Measurements from ENCODE around the gene ZBTB2. TPM values are rescaled to one million over a fixed set of nuclear protein-coding genes. Genes with fewer than 3 reads are reported as not detected.
"Not testable (repeated sequence)": the region's sequence is repeated elsewhere in the genome, so short reads cannot be mapped to it uniquely, and the experiment has no call there.

Gene ZBTB2
- total RNA-seq, 1 experiment from 2014 or later: 27.4 TPM

GRCh38 chr6:151320140-151320539 lies 71.2 kb downstream of the ZBTB2 start:
- Histone ChIP-seq H3K4me3 (ENCODE audit: low read length) (no peak overlapping the region), H3K27ac (ENCODE audit: low read length) (no peak overlapping the region), H4K20me1 (ENCODE audit: insufficient read depth, low read depth, low read length) (no peaks in the 10 kb centered on the region), H3K79me2 (ENCODE audit: low read length) (no peaks in the 10 kb centered on the region), H3K36me3 (ENCODE audit: insufficient read depth, low read length) (no peaks in the 10 kb centered on the region), H3K9ac (ENCODE audit: low read length) (no peak overlapping the region), H2AFZ (ENCODE audit: low read length) (no peak overlapping the region), H3K4me2 (ENCODE audit: low read depth, low read length, poor library complexity, severe bottlenecking) (no peak overlapping the region), H3K9me3 (ENCODE audit: low read length) (peaks cover 3% of the 10 kb centered on the region; the same call in 1 of the 2 replicates), H3K4me1 (ENCODE audit: low read length) (0 out of 2 replicates have a peak, but pooled peaks cover 2% of the 10 kb centered on the region), H3K27me3 (ENCODE audit: low read length) (no peaks in the 10 kb centered on the region), H3K9me2 (replicated peaks; ENCODE audit: insufficient read depth, low read length) (no peaks in the 10 kb centered on the region)
- DNase-seq: no peak

- DNase-seq: no peak
- Histone ChIP-seq H3K36me3 (ENCODE audit: insufficient read depth, low read length) (no peaks in the 10 kb centered on the region), H3K4me3 (ENCODE audit: low read length) (no peak overlapping the region), H2AFZ (ENCODE audit: low read length) (no peak overlapping the region), H3K4me2 (ENCODE audit: low read depth, low read length, poor library complexity, severe bottlenecking) (no peak overlapping the region), H3K27me3 (ENCODE audit: low read length) (no peaks in the 10 kb centered on the region), H3K9ac (ENCODE audit: low read length) (no peak overlapping the region), H3K9me2 (replicated peaks; ENCODE audit: insufficient read depth, low read length) (no peaks in the 10 kb centered on the region), H3K79me2 (ENCODE audit: low read length) (no peaks in the 10 kb centered on the region), H4K20me1 (ENCODE audit: insufficient read depth, low read depth, low read length) (no peaks in the 10 kb centered on the region), H3K4me1 (ENCODE audit: low read length) (no peaks in the 10 kb centered on the region), H3K9me3 (ENCODE audit: low read length) (peaks cover 3% of the 10 kb centered on the region; the same call in 1 of the 2 replicates), H3K27ac (ENCODE audit: low read length) (no peak overlapping the region)
Measured at GRCh38 chr6:151317995-151318365, 73.4 kb downstream of the ZBTB2 start.

- H3K27ac ChIP-seq (ENCODE audit: low read length): no peak overlapping the region
- H3K36me3 ChIP-seq (ENCODE audit: insufficient read depth, low read length): no peaks in the 10 kb centered on the region
- no peaks in the 10 kb centered on the region for H4K20me1 ChIP-seq (ENCODE audit: insufficient read depth, low read depth, low read length)
- H3K9ac ChIP-seq (ENCODE audit: low read length): no peak overlapping the region
- H3K79me2 ChIP-seq (ENCODE audit: low read length): no peaks in the 10 kb centered on the region
- no peaks in the 10 kb centered on the region for H3K27me3 ChIP-seq (ENCODE audit: low read length)
- H3K9me2 ChIP-seq (replicated peaks; ENCODE audit: insufficient read depth, low read length): no peaks in the 10 kb centered on the region
- H3K4me3 ChIP-seq (ENCODE audit: low read length): no peak overlapping the region
- peaks cover 3% of the 10 kb centered on the region; the same call in 1 of the 2 replicates for H3K9me3 ChIP-seq (ENCODE audit: low read length)
- no peaks in the 10 kb centered on the region for H3K4me1 ChIP-seq (ENCODE audit: low read length)
- no peak for DNase-seq
- H2AFZ ChIP-seq (ENCODE audit: low read length): no peak overlapping the region
- H3K4me2 ChIP-seq (ENCODE audit: low read depth, low read length, poor library complexity, severe bottlenecking): no peak overlapping the region
Measured at GRCh38 chr6:151317103-151317994, 74.0 kb downstream of the ZBTB2 start.

GRCh38 chr6:151315661-151316060 lies 75.7 kb downstream of the ZBTB2 start:
- not testable (repeated sequence) for H3K27me3 ChIP-seq (ENCODE audit: low read length); H3K4me2 ChIP-seq (ENCODE audit: low read depth, low read length, poor library complexity, severe bottlenecking); H3K36me3 ChIP-seq (ENCODE audit: insufficient read depth, low read length); H3K9ac ChIP-seq (ENCODE audit: low read length); H3K79me2 ChIP-seq (ENCODE audit: low read length); H3K27ac ChIP-seq (ENCODE audit: low read length); H2AFZ ChIP-seq (ENCODE audit: low read length); DNase-seq; H3K4me1 ChIP-seq (ENCODE audit: low read length); H3K4me3 ChIP-seq (ENCODE audit: low read length); H3K9me2 ChIP-seq (replicated peaks; ENCODE audit: insufficient read depth, low read length); H3K9me3 ChIP-seq (ENCODE audit: low read length); H4K20me1 ChIP-seq (ENCODE audit: insufficient read depth, low read depth, low read length)

Small RNA genes within 50 kb of the gene (small RNA-seq; reads per million reads assigned to genes)
- gene RF00019: not detected

Other genes with a start within 250 kb of the ZBTB2 start
- 0.04 TPM in 1 of 2 replicates, not detected in the other for gene AKAP12, start 151.6 kb downstream of the ZBTB2 start, total RNA-seq (2014; rRNA removed; shearing (Covaris generic); ENCODE audit: low replicate concordance)
- gene RMND1, start 60.6 kb upstream of the ZBTB2 start, total RNA-seq (2014; rRNA removed; shearing (Covaris generic); ENCODE audit: low replicate concordance): 25.3 and 31.0 TPM in 2 replicates
- not detected in 2 replicates for gene CCDC170, start 102.5 kb upstream of the ZBTB2 start, total RNA-seq (2014; rRNA removed; shearing (Covaris generic); ENCODE audit: low replicate concordance)

Measured in Karpas-422 (cell line).